ENCODE measurements around the gene MOAP1.
"Not testable (repeated sequence)": the region's sequence is repeated elsewhere in the genome, so short reads cannot be mapped to it uniquely, and the experiment has no call there.

Gene MOAP1

GRCh38 chr14:93150227-93151208 lies 34.2 kb downstream of the MOAP1 start:
- no peak overlapping the region for H3K4me3 ChIP-seq (ENCODE audit: low read depth, low read length)
- TF ChIP-seq CTCF (IDR thresholded peaks at IDR 0.05; ENCODE audit: low read depth, low read length): no peak

GRCh38 chr14:93148979-93149378 lies 35.7 kb downstream of the MOAP1 start:
- no peak overlapping the region for H3K4me3 ChIP-seq (ENCODE audit: low read depth, low read length)

GRCh38 chr14:93146119-93146518 lies 38.6 kb downstream of the MOAP1 start:
- no peak overlapping the region for H3K4me3 ChIP-seq (ENCODE audit: low read depth, low read length)
- TF ChIP-seq CTCF (IDR thresholded peaks at IDR 0.05; ENCODE audit: low read depth, low read length): no peak

More at GRCh38 chr14:93148979-93149378, 35.7 kb downstream of the MOAP1 start:
- TF ChIP-seq CTCF (IDR thresholded peaks at IDR 0.05; ENCODE audit: low read depth, low read length): no peak

GRCh38 chr14:93142854-93143652 lies 41.6 kb downstream of the MOAP1 start:
- H3K4me3 ChIP-seq (ENCODE audit: low read depth, low read length): no peak overlapping the region
- TF ChIP-seq CTCF (IDR thresholded peaks at IDR 0.05; ENCODE audit: low read depth, low read length): no peak

- no peak overlapping the region for H3K4me3 ChIP-seq (ENCODE audit: low read depth, low read length)
- TF ChIP-seq CTCF (IDR thresholded peaks at IDR 0.05; ENCODE audit: low read depth, low read length): 0 out of 2 replicates have a peak, but pooled peaks have one; percentile 3
Measured at GRCh38 chr14:93137864-93138263, 46.8 kb downstream of the MOAP1 start.

GRCh38 chr14:93136508-93136907 lies 48.2 kb downstream of the MOAP1 start:
- H3K4me3 ChIP-seq (ENCODE audit: low read depth, low read length): not testable (repeated sequence)

- no peak for TF ChIP-seq CTCF (IDR thresholded peaks at IDR 0.05; ENCODE audit: low read depth, low read length)
- H3K4me3 ChIP-seq (ENCODE audit: low read depth, low read length): no peak overlapping the region
Measured at GRCh38 chr14:93136009-93136408, 48.7 kb downstream of the MOAP1 start.

Data from WI38 (cell line).